Measurements from ENCODE around the gene CTXND1. TPM values are rescaled to one million over a fixed set of nuclear protein-coding genes. Genes with fewer than 3 reads are reported as not detected.

The CTXND1 gene
- total RNA-seq, 1 experiment from 2014 or later, result 0.04 TPM

GRCh38 chr15:80174017-80174746 is 77.8 kb downstream of the CTXND1 start:
- no peak for DNase-seq (ENCODE audit: low spot score)
- no peaks in the 10 kb centered on the region for H3K4me1 Mint-ChIP-seq
- H3K36me3 Mint-ChIP-seq, result peaks cover 16% of the 10 kb centered on the region
- POLR2A ChIA-PET, result interaction anchor here (0.6 kb wide), 1 partner anchor 111 kb away, joined by 4 read pairs; no protein-coding TSS in a partner anchor
- CTCF ChIA-PET, result interaction anchor here (0.9 to 1.9 kb wide), 10 partner anchors 13 to 462 kb away, joined by 3 to 6 read pairs (median 4); partner anchors contain the start of gene FAH
- no peak for TF ChIP-seq CREM (CRISPR knock-in tag; IDR thresholded peaks at IDR 0.05)
- no peak for TF ChIP-seq STAT6 (CRISPR knock-in tag; conservative IDR thresholded peaks at IDR 0.05; ENCODE audit: low read depth)
- TF ChIP-seq ZNF423 (CRISPR knock-in tag; IDR thresholded peaks at IDR 0.05), result no peak
- no peak for TF ChIP-seq NFE2L1 (CRISPR knock-in tag; IDR thresholded peaks at IDR 0.05)
- TF ChIP-seq IRF2 (CRISPR knock-in tag; IDR thresholded peaks at IDR 0.05; ENCODE audit: borderline replicate concordance, low read depth), result no peak
- TF ChIP-seq SOX15 (CRISPR knock-in tag; IDR thresholded peaks at IDR 0.05), result no peak
- TF ChIP-seq ZNF532 (CRISPR knock-in tag; IDR thresholded peaks at IDR 0.05; ENCODE audit: borderline replicate concordance), result no peak
- no peak for TF ChIP-seq RORB (CRISPR knock-in tag; IDR thresholded peaks at IDR 0.05)
- TF ChIP-seq JUN (CRISPR knock-in tag; IDR thresholded peaks at IDR 0.05), result no peak
- H3K9me3 Mint-ChIP-seq, result peaks cover 5% of the 10 kb centered on the region
- H3K27ac Mint-ChIP-seq, result peak overlapping the region; percentile 41
- H3K27me3 Mint-ChIP-seq (ENCODE audit: low read depth), result no peaks in the 10 kb centered on the region
- no peak for ATAC-seq
- no peak overlapping the region for H3K4me3 Mint-ChIP-seq

GRCh38 chr15:80173022-80173759 is 78.8 kb downstream of the CTXND1 start:
- CTCF ChIA-PET, result interaction anchor here (0.9 to 1.9 kb wide), 12 partner anchors 12 to 463 kb away, joined by 3 to 6 read pairs (median 3); partner anchors contain the start of gene FAH
- POLR2A ChIA-PET, result interaction anchor here (0.6 kb wide), 1 partner anchor 110 kb away, joined by 4 read pairs; no protein-coding TSS in a partner anchor
- peaks cover 5% of the 10 kb centered on the region; the same call in 1 of the 2 replicates for H3K9me3 Mint-ChIP-seq
- no peak overlapping the region for H3K4me3 Mint-ChIP-seq
- H3K27ac Mint-ChIP-seq, result peak overlapping the region; percentile 41; the same call in 1 of the 2 replicates
- peaks cover 18% of the 10 kb centered on the region for H3K36me3 Mint-ChIP-seq
- ATAC-seq, result peak; percentile 95
- DNase-seq (ENCODE audit: low spot score), result peak; percentile 83
- no peak for TF ChIP-seq RELA (CRISPR knock-in tag; IDR thresholded peaks at IDR 0.05; ENCODE audit: borderline replicate concordance)
- no peak for TF ChIP-seq NR2C2 (CRISPR knock-in tag; IDR thresholded peaks at IDR 0.05)
- TF ChIP-seq CTCF (IDR thresholded peaks at IDR 0.05), result peak; percentile 78
- no peaks in the 10 kb centered on the region for H3K27me3 Mint-ChIP-seq (ENCODE audit: low read depth)
- no peaks in the 10 kb centered on the region for H3K4me1 Mint-ChIP-seq

Data from WTC11 (cell line).